ENCODE results near the gene JUND.

DNA sequence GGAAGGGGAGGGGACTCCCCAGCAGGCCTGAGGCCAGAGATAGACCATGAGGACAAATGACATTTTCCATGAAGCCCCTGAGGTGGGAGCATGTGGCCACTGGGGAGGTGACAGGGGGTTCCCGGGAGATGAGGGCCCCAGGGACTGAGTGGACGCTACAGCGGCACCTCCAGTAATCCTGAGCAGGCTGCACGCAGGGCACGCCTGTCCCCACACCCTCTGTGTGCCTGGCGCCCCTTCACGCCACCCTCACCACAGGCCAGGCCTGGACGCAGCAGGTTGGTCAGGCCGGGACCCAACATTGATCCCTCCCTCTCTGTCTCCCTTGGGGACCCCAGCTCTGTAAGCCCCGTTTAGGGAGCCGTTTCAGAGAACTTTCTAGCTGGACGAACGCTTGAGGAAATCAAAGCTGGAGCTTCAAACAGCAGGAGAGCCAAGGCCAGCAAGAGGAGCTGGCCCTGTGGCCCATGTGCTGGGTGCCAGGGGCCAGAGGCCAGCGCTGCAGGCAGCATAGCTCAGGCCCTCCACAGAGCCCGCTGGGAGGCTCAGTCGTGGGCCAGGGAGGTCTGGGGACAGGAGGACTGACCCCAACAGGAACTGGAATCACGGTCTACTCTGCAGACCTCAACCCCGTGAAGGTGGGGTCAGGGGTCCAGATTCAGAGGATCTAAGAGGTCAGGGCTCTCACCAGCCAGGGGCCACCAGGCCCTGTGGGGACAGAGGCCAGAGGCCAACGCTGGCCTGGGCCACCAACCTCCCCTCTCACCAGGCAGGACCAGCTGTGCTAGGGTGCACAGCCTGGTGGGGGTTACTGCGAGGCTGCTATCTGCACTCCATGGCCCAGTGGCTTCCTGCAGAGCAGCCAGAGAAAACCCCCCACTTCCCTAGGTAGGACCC lies 26.9 kb upstream of the JUND start:
- no peak; the same call in 1 of the 2 replicates for TF ChIP-seq POLR2A (IDR thresholded peaks at IDR 0.05; ENCODE audit: low read depth, low read length)
- TF ChIP-seq TAF1 (IDR thresholded peaks at IDR 0.05; ENCODE audit: borderline replicate concordance, low read depth, low read length), result no peak

All from GM12892 (cell line).